ENCODE data around the gene OMD. TPM values are rescaled to one million over a fixed set of nuclear protein-coding genes. Genes with fewer than 3 reads are reported as not detected.

Gene OMD
- total RNA-seq, 2 donors from 2014 or later, result not detected

GRCh38 chr9:92404042-92404836, 20.0 kb downstream of the OMD start, which contains the start of gene OGN:
OGN (minus strand) TSS chr9:92404578; CDS start chr9:92403407, 1,171 bp downstream.
- Mint-ChIP-seq H3K27ac (no peak within 1 kb of the TSS), H3K4me1 (peaks cover 15% of the 10 kb centered on the region), H3K36me3 (ENCODE audit: low read depth) (no peaks in the 10 kb centered on the region), H3K27me3 (no peaks in the 10 kb centered on the region), H3K4me3 (no peak within 1 kb of the TSS)
- DNase-seq (no peak), ATAC-seq (no peak)
- no peaks in the 10 kb centered on the region for H3K9me3 ChIP-seq (ENCODE audit: control insufficient read depth, low read length, poor library complexity, severe bottlenecking)

- H3K36me3 Mint-ChIP-seq (ENCODE audit: low read depth), result no peaks in the 10 kb centered on the region
- ATAC-seq, result no peak
- no peak overlapping the region for H3K27ac Mint-ChIP-seq
Observed at GRCh38 chr9:92402826-92403745, 21.2 kb downstream of the OMD start.

GRCh38 chr9:92402360-92402759, 21.9 kb downstream of the OMD start:
- H3K27me3 Mint-ChIP-seq, result no peaks in the 10 kb centered on the region
- DNase-seq, result no peak
- no peak for ATAC-seq

More at GRCh38 chr9:92402826-92403745, 21.2 kb downstream of the OMD start:
- no peaks in the 10 kb centered on the region for H3K9me3 ChIP-seq (ENCODE audit: control insufficient read depth, low read length, poor library complexity, severe bottlenecking)
- no peaks in the 10 kb centered on the region for H3K27me3 Mint-ChIP-seq
- no peak overlapping the region for H3K4me3 Mint-ChIP-seq
- peaks cover 15% of the 10 kb centered on the region for H3K4me1 Mint-ChIP-seq
- DNase-seq, result no peak

GRCh38 chr9:92397853-92398252, 26.4 kb downstream of the OMD start:
- Mint-ChIP-seq H3K4me3 (no peak overlapping the region), H3K4me1 (no peaks in the 10 kb centered on the region), H3K36me3 (ENCODE audit: low read depth) (no peaks in the 10 kb centered on the region), H3K27ac (no peak overlapping the region), H3K27me3 (no peaks in the 10 kb centered on the region)
- H3K9me3 ChIP-seq (ENCODE audit: control insufficient read depth, low read length, poor library complexity, severe bottlenecking), result no peaks in the 10 kb centered on the region
- no peak for DNase-seq
- no peak for ATAC-seq

More at GRCh38 chr9:92402360-92402759, 21.9 kb downstream of the OMD start:
- Mint-ChIP-seq H3K4me3 (no peak overlapping the region), H3K4me1 (peaks cover 15% of the 10 kb centered on the region), H3K27ac (no peak overlapping the region), H3K36me3 (ENCODE audit: low read depth) (no peaks in the 10 kb centered on the region)
- H3K9me3 ChIP-seq (ENCODE audit: control insufficient read depth, low read length, poor library complexity, severe bottlenecking), result no peaks in the 10 kb centered on the region

GRCh38 chr9:92395617-92396016, 28.7 kb downstream of the OMD start:
- H3K36me3 Mint-ChIP-seq (ENCODE audit: low read depth), result no peaks in the 10 kb centered on the region
- H3K4me3 Mint-ChIP-seq, result no peak overlapping the region
- ATAC-seq, result no peak
- DNase-seq, result no peak
- H3K4me1 Mint-ChIP-seq, result no peaks in the 10 kb centered on the region
- no peak overlapping the region for H3K27ac Mint-ChIP-seq
- H3K27me3 Mint-ChIP-seq, result no peaks in the 10 kb centered on the region
- H3K9me3 ChIP-seq (ENCODE audit: control insufficient read depth, low read length, poor library complexity, severe bottlenecking), result no peaks in the 10 kb centered on the region

GRCh38 chr9:92393686-92394085, 30.6 kb downstream of the OMD start:
- H3K4me3 Mint-ChIP-seq, result no peak overlapping the region
- no peaks in the 10 kb centered on the region for H3K4me1 Mint-ChIP-seq
- H3K27me3 Mint-ChIP-seq, result no peaks in the 10 kb centered on the region
- H3K36me3 Mint-ChIP-seq (ENCODE audit: low read depth), result no peaks in the 10 kb centered on the region
- no peak for DNase-seq
- no peak for ATAC-seq
- H3K9me3 ChIP-seq (ENCODE audit: control insufficient read depth, low read length, poor library complexity, severe bottlenecking), result no peaks in the 10 kb centered on the region
- no peak overlapping the region for H3K27ac Mint-ChIP-seq

GRCh38 chr9:92392690-92393089, 31.6 kb downstream of the OMD start:
- no peak overlapping the region for H3K27ac Mint-ChIP-seq
- DNase-seq (no peak), ATAC-seq (no peak)
- no peaks in the 10 kb centered on the region for H3K27me3 Mint-ChIP-seq
- H3K36me3 Mint-ChIP-seq (ENCODE audit: low read depth), result no peaks in the 10 kb centered on the region
- no peak overlapping the region for H3K4me3 Mint-ChIP-seq
- no peaks in the 10 kb centered on the region for H3K4me1 Mint-ChIP-seq
- no peaks in the 10 kb centered on the region for H3K9me3 ChIP-seq (ENCODE audit: control insufficient read depth, low read length, poor library complexity, severe bottlenecking)

- no peaks in the 10 kb centered on the region for H3K4me1 Mint-ChIP-seq
Observed at GRCh38 chr9:92385953-92386352, 38.3 kb downstream of the OMD start.

GRCh38 chr9:92385477-92385876, 38.8 kb downstream of the OMD start:
- Mint-ChIP-seq H3K4me1 (no peaks in the 10 kb centered on the region), H3K36me3 (ENCODE audit: low read depth) (no peaks in the 10 kb centered on the region), H3K4me3 (no peak overlapping the region), H3K27ac (no peak overlapping the region), H3K27me3 (no peaks in the 10 kb centered on the region)
- H3K9me3 ChIP-seq (ENCODE audit: control insufficient read depth, low read length, poor library complexity, severe bottlenecking), result no peaks in the 10 kb centered on the region
- ATAC-seq, result no peak
- DNase-seq, result no peak

More at GRCh38 chr9:92385953-92386352, 38.3 kb downstream of the OMD start:
- H3K4me3 Mint-ChIP-seq, result no peak overlapping the region
- DNase-seq, result no peak
- H3K27ac Mint-ChIP-seq, result no peak overlapping the region
- no peaks in the 10 kb centered on the region for H3K27me3 Mint-ChIP-seq
- no peak for ATAC-seq
- no peaks in the 10 kb centered on the region for H3K36me3 Mint-ChIP-seq (ENCODE audit: low read depth)
- H3K9me3 ChIP-seq (ENCODE audit: control insufficient read depth, low read length, poor library complexity, severe bottlenecking), result no peaks in the 10 kb centered on the region

GRCh38 chr9:92385001-92385400, 39.3 kb downstream of the OMD start:
- H3K9me3 ChIP-seq (ENCODE audit: control insufficient read depth, low read length, poor library complexity, severe bottlenecking), result no peaks in the 10 kb centered on the region
- H3K4me3 Mint-ChIP-seq, result no peak overlapping the region
- H3K4me1 Mint-ChIP-seq, result no peaks in the 10 kb centered on the region
- ATAC-seq (no peak), DNase-seq (no peak)
- no peaks in the 10 kb centered on the region for H3K27me3 Mint-ChIP-seq
- H3K36me3 Mint-ChIP-seq (ENCODE audit: low read depth), result no peaks in the 10 kb centered on the region
- H3K27ac Mint-ChIP-seq, result no peak overlapping the region

- H3K9me3 ChIP-seq (ENCODE audit: control insufficient read depth, low read length, poor library complexity, severe bottlenecking), result no peaks in the 10 kb centered on the region
- ATAC-seq (no peak), DNase-seq (no peak)
- peaks cover 4% of the 10 kb centered on the region for H3K4me1 Mint-ChIP-seq
- H3K36me3 Mint-ChIP-seq (ENCODE audit: low read depth), result no peaks in the 10 kb centered on the region
- H3K27me3 Mint-ChIP-seq, result no peaks in the 10 kb centered on the region
- no peak overlapping the region for H3K4me3 Mint-ChIP-seq
- H3K27ac Mint-ChIP-seq, result no peak overlapping the region
Observed at GRCh38 chr9:92384375-92384774, 39.9 kb downstream of the OMD start.

GRCh38 chr9:92381775-92382174, 42.5 kb downstream of the OMD start:
- Mint-ChIP-seq H3K4me3 (no peak overlapping the region), H3K27me3 (no peaks in the 10 kb centered on the region), H3K4me1 (peaks cover 6% of the 10 kb centered on the region), H3K36me3 (ENCODE audit: low read depth) (no peaks in the 10 kb centered on the region), H3K27ac (no peak overlapping the region)
- DNase-seq (no peak), ATAC-seq (no peak)
- H3K9me3 ChIP-seq (ENCODE audit: control insufficient read depth, low read length, poor library complexity, severe bottlenecking), result no peaks in the 10 kb centered on the region

GRCh38 chr9:92380603-92381002, 43.7 kb downstream of the OMD start:
- peaks cover 6% of the 10 kb centered on the region for H3K4me1 Mint-ChIP-seq
- H3K4me3 Mint-ChIP-seq, result no peak overlapping the region
- DNase-seq, result no peak
- no peaks in the 10 kb centered on the region for H3K9me3 ChIP-seq (ENCODE audit: control insufficient read depth, low read length, poor library complexity, severe bottlenecking)
- ATAC-seq, result no peak
- no peaks in the 10 kb centered on the region for H3K27me3 Mint-ChIP-seq
- no peaks in the 10 kb centered on the region for H3K36me3 Mint-ChIP-seq (ENCODE audit: low read depth)
- no peak overlapping the region for H3K27ac Mint-ChIP-seq

Data from T-helper 17 cell (primary cell).